K562 (cell line): Measurements from ENCODE around the gene TMEM14C. TPM values are rescaled to one million over a fixed set of nuclear protein-coding genes. Genes with fewer than 3 reads are reported as not detected.
A peak's percentile ranks its signal among the peaks of the same experiment; 100 is the strongest.

Source experiments
- ATF1 ChIP-seq, 2 experiments: fragments of 450-650 bp in 1 of 2; IDR thresholded peaks; 2 replicates each; pipeline ENCODE4 v1.6.1; 2016; ENCODE audit warnings: missing compliant biosample characterization in 1 of 2, missing genetic modification characterization in 1 of 2
- BRF1 ChIP-seq: IDR thresholded peaks from 3 replicates; pipeline ENCODE4 v1.6.1; 2011; ENCODE audit warnings: borderline replicate concordance, mild to moderate bottlenecking; ENCODE audit not compliant: insufficient read length; ENCODE audit errors: extremely low read depth
- EGR1 ChIP-seq: fragments of 450-650 bp; conservative IDR thresholded peaks from 2 replicates; pipeline ENCODE4 v1.6.1; 2017; ENCODE audit warnings: mild to moderate bottlenecking
- KAT2B ChIP-seq: IDR thresholded peaks from one replicate; pipeline ENCODE4 v1.6.1; 2012; ENCODE audit warnings: low read depth, mild to moderate bottlenecking, control low read depth, inconsistent platforms, low read length, moderate library complexity
- MECOM ChIP-seq: fragments of 250-450 bp; sonication (Bioruptor Pico); IDR thresholded peaks from 2 replicates; pipeline ENCODE4 v1.8.0; 2022; ENCODE audit warnings: inconsistent platforms
- MXI1 ChIP-seq: IDR thresholded peaks from 2 replicates; pipeline ENCODE4 v1.6.1; 2011; ENCODE audit warnings: low read depth, mild to moderate bottlenecking, improper control_type of control experiment, low read length
- MYBL2 ChIP-seq, 2 experiments: fragments of 450-650 bp in 1 of 2; sonication (generic) in 1 of 2; formaldehyde crosslinking in 1 of 2; IDR thresholded peaks; 2 replicates each; pipeline versions ENCODE4 v1.6.1 to v1.8.1; 2017 to 2022; ENCODE audit warnings: borderline replicate concordance in 1 of 2, inconsistent platforms in 1 of 2, low read depth in 1 of 2, mild to moderate bottlenecking in 1 of 2, missing genetic modification reagents in 1 of 2, moderate library complexity in 1 of 2
- NRF1 ChIP-seq, 2 experiments: fragments of 450-650 bp; IDR thresholded peaks in 1 of 2; conservative IDR thresholded peaks in 1 of 2; 2 replicates each; pipeline ENCODE4 v1.6.1; 2014; ENCODE audit warnings: mild to moderate bottlenecking in 2 of 2
- POLR2AphosphoS5 ChIP-seq: IDR thresholded peaks from 2 replicates; pipeline ENCODE4 v1.6.1; 2011; ENCODE audit warnings: mild to moderate bottlenecking, low read depth, low read length, moderate library complexity; ENCODE audit not compliant: control insufficient read depth, insufficient read depth
- SETDB1 ChIP-seq: IDR thresholded peaks from one replicate; pipeline ENCODE4 v1.6.1; 2012; ENCODE audit warnings: low read length, control low read depth, inconsistent platforms
- SMAD3 ChIP-seq: fragments of 450-650 bp; formaldehyde crosslinking; conservative IDR thresholded peaks from 2 replicates; pipeline ENCODE4 v1.4.0; 2020; ENCODE audit warnings: mild to moderate bottlenecking
- SMARCE1 ChIP-seq: fragments of 450-650 bp; IDR thresholded peaks from 2 replicates; pipeline ENCODE4 v1.7.1; 2016; ENCODE audit warnings: mild to moderate bottlenecking
- STAT5A ChIP-seq: IDR thresholded peaks from 2 replicates; pipeline ENCODE4 v1.6.1; 2012; ENCODE audit warnings: low read length, inconsistent platforms, borderline replicate concordance
- TCF3 ChIP-seq: sonication (generic); formaldehyde crosslinking; IDR thresholded peaks from 2 replicates; pipeline ENCODE4 v1.4.0; 2020; ENCODE audit warnings: mild to moderate bottlenecking, missing genetic modification reagents
- polyA plus RNA-seq, 8 experiments: library from polyadenylated mRNA; depleted of rRNA in 4 of 8; stranded (reverse) in 5 of 8; unstranded in 3 of 8; fragments of >200 nt; fragmentation: Nextera tagmentation in 2 of 8; fragmentation: Illumina TruSeq in 1 of 8; extraction: Ambion mirVana in 2 of 8; extraction: Trizol in 1 of 8; gene quantifications; 2 replicates each; pipeline versions ENCODE4 v1.2.1 to v1.2.3, GENCODE V29; 2011 to 2014; ENCODE audit warnings: inconsistent platforms in 1 of 8, missing spikeins in 1 of 8
- total RNA-seq, 7 experiments: library from RNA; depleted of rRNA in 6 of 7; stranded (reverse); fragments of >200 nt in 6 of 7; fragmentation: Illumina TruSeq in 2 of 7; extraction: Trizol in 2 of 7; gene quantifications; 2 replicates each; pipeline versions ENCODE4 v1.2.1 to v1.2.3, GENCODE V29; 2011 to 2021; ENCODE audit warnings: low replicate concordance in 1 of 7
- TF ChIP-seq, protein P1 (sequence below): sonication (generic); IDR thresholded peaks from 2 replicates; pipeline ENCODE4 v1.6.1; 2016
- TF ChIP-seq, protein P2 (sequence below): sonication (generic); formaldehyde crosslinking; IDR thresholded peaks from 2 replicates; pipeline ENCODE4 v1.4.0; 2020; ENCODE audit warnings: mild to moderate bottlenecking, missing genetic modification reagents
- TF ChIP-seq, protein P3 (sequence below): fragments of 250-450 bp; sonication (Bioruptor Pico); IDR thresholded peaks from 2 replicates; pipeline ENCODE4 v1.5.0; 2021
- TF ChIP-seq, protein P4 (sequence below): fragments of 450-650 bp; IDR thresholded peaks from one replicate; pipeline ENCODE4 v1.6.1; 2018; ENCODE audit warnings: mild to moderate bottlenecking, moderate library complexity; ENCODE audit not compliant: partially characterized antibody
- TF ChIP-seq, protein P5 (sequence below): fragments of 450-650 bp; IDR thresholded peaks from 2 replicates; pipeline ENCODE4 v1.6.1; 2016; ENCODE audit warnings: low read depth, mild to moderate bottlenecking, moderate library complexity

Gene TMEM14C
- total and polyA plus RNA-seq, 9 of the 15 experiments (the other 6 are each of a cell fraction or from before 2014, with no cell fraction given), result 151 to 496 (median 263) TPM

DNA sequence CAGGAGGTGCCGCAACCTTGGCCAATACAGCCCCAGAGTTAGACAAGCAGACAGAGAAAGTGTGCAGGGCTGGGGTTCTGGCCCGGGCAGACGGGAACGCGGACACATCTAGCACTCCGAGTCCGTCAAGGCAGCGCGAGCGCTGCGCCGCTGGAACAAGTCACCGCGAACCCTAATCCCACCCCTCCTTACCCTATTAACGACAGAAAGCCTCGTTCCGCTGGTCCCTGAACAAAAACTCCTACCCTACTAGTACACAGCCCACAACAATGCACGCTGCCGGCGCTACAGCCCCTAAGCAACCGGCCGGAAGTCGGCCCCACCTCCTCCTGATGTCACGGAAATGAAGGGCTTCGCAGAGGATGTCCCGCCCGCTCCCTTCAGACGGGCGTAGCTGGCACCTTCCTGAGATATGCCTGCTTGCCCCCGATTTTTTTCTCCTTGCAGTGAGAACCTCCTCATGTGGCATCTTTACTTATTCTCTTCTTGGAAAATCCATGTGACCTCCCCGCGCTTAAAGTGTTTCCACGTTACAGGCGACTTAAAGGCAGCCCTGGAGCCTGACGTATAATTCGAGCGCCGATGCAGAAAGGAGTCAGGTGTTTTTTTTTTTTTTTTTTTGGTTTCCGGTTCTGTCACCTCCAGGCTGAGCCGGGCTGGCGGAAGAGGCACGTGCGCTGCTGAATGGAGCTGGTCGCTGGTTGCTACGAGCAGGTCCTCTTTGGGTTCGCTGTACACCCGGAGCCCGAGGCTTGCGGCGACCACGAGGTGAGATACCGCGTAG, 28.4 kb upstream of the TMEM14C start, which contains the start of the genes C6orf52 and PAK1IP1 (continued):
- no peak for TF ChIP-seq BRF1
- TF ChIP-seq, protein P1, sequence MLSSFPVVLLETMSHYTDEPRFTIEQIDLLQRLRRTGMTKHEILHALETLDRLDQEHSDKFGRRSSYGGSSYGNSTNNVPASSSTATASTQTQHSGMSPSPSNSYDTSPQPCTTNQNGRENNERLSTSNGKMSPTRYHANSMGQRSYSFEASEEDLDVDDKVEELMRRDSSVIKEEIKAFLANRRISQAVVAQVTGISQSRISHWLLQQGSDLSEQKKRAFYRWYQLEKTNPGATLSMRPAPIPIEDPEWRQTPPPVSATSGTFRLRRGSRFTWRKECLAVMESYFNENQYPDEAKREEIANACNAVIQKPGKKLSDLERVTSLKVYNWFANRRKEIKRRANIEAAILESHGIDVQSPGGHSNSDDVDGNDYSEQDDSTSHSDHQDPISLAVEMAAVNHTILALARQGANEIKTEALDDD, result 0 out of 2 replicates have a peak, but pooled peaks have one; percentile 36
- TF ChIP-seq EGR1, result no peak
- no peak for TF ChIP-seq SETDB1
- no peak for TF ChIP-seq MECOM
- TF ChIP-seq, protein P2, sequence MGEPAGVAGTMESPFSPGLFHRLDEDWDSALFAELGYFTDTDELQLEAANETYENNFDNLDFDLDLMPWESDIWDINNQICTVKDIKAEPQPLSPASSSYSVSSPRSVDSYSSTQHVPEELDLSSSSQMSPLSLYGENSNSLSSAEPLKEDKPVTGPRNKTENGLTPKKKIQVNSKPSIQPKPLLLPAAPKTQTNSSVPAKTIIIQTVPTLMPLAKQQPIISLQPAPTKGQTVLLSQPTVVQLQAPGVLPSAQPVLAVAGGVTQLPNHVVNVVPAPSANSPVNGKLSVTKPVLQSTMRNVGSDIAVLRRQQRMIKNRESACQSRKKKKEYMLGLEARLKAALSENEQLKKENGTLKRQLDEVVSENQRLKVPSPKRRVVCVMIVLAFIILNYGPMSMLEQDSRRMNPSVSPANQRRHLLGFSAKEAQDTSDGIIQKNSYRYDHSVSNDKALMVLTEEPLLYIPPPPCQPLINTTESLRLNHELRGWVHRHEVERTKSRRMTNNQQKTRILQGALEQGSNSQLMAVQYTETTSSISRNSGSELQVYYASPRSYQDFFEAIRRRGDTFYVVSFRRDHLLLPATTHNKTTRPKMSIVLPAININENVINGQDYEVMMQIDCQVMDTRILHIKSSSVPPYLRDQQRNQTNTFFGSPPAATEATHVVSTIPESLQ, result peak; percentile 94
- no peak; the same call in 1 of the 2 replicates for TF ChIP-seq MYBL2 (IDR thresholded peaks at IDR 0.05; ENCODE audit: low read depth)
- TF ChIP-seq MYBL2 (CRISPR knock-in tag; IDR thresholded peaks at IDR 0.05; ENCODE audit: borderline replicate concordance), result no peak
- peak; percentile 92 for TF ChIP-seq POLR2AphosphoS5
- TF ChIP-seq, protein P3, sequence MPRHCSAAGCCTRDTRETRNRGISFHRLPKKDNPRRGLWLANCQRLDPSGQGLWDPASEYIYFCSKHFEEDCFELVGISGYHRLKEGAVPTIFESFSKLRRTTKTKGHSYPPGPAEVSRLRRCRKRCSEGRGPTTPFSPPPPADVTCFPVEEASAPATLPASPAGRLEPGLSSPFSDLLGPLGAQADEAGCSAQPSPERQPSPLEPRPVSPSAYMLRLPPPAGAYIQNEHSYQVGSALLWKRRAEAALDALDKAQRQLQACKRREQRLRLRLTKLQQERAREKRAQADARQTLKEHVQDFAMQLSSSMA (CRISPR knock-in tag), result 0 out of 2 replicates have a peak, but pooled peaks have one; percentile 78
- no peak; the same call in 1 of the 2 replicates for TF ChIP-seq SMARCE1
- peak; percentile 48 for TF ChIP-seq TCF3
- TF ChIP-seq NRF1 (conservative IDR thresholded peaks at IDR 0.05 in 1 of 2, IDR thresholded peaks at IDR 0.05 in 1 of 2), result peak; percentile 34 to 52; a peak in 3 of 4 replicates
- TF ChIP-seq ATF1 (CRISPR knock-in tag; IDR thresholded peaks at IDR 0.05), result peak; percentile 94
- peak; percentile 100 for TF ChIP-seq ATF1 (tag; IDR thresholded peaks at IDR 0.05)
- no peak for TF ChIP-seq STAT5A
- TF ChIP-seq KAT2B, result no peak
- TF ChIP-seq, protein P4, sequence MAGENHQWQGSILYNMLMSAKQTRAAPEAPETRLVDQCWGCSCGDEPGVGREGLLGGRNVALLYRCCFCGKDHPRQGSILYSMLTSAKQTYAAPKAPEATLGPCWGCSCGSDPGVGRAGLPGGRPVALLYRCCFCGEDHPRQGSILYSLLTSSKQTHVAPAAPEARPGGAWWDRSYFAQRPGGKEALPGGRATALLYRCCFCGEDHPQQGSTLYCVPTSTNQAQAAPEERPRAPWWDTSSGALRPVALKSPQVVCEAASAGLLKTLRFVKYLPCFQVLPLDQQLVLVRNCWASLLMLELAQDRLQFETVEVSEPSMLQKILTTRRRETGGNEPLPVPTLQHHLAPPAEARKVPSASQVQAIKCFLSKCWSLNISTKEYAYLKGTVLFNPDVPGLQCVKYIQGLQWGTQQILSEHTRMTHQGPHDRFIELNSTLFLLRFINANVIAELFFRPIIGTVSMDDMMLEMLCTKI, result no peak
- TF ChIP-seq MXI1, result peak; percentile 95
- TF ChIP-seq SMAD3 (CRISPR knock-in tag), result no peak
- TF ChIP-seq, protein P5, sequence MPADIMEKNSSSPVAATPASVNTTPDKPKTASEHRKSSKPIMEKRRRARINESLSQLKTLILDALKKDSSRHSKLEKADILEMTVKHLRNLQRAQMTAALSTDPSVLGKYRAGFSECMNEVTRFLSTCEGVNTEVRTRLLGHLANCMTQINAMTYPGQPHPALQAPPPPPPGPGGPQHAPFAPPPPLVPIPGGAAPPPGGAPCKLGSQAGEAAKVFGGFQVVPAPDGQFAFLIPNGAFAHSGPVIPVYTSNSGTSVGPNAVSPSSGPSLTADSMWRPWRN, result no peak; the same call in 1 of the 2 replicates
